ENCODE data around the gene RTN4. TPM values are rescaled to one million over a fixed set of nuclear protein-coding genes. Genes with fewer than 3 reads are reported as not detected.

RTN4 gene
- total RNA-seq, 1 experiment from 2014 or later: 200 TPM

DNA sequence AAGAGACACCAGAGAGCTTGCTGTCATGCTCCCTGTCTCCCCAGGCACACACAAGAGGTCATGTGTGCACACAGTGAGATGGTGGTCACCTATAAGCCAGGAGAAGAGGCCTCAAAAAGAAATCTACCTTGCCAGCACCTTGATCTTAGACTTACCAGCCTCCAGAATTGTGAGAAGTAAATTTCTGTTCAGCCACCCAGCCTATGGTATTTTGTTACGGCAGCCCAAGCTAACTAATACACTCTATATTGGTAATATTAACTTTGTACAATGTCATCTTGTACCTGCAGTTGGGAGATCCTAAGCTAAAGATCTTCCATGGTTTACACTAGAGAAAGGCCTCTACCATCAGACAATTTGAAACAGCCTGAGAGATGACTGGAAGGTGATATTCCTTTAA is 21.2 kb downstream of the RTN4 start:
- Histone ChIP-seq H2BK120ac (ENCODE audit: low read depth, low read length, poor library complexity, severe bottlenecking) (no peak overlapping the region), H4K8ac (replicated peaks; ENCODE audit: insufficient read length, low read depth, low read length) (no peak overlapping the region), H2BK20ac (ENCODE audit: low read depth, low read length, poor library complexity, severe bottlenecking) (no peak overlapping the region), H2BK15ac (ENCODE audit: low read depth, low read length) (no peak overlapping the region), H3K4ac (ENCODE audit: low read depth, low read length) (no peak overlapping the region), H2BK12ac (ENCODE audit: insufficient read length, low read depth, low read length) (no peak overlapping the region), H2BK5ac (ENCODE audit: insufficient read length, low read length) (no peak overlapping the region), H2AK5ac (ENCODE audit: insufficient read length, low read length) (no peak overlapping the region), H3K27ac (ENCODE audit: insufficient read length, low read depth, low read length) (no peak overlapping the region), H3K18ac (ENCODE audit: insufficient read length, low read depth, low read length) (no peak overlapping the region), H4K91ac (ENCODE audit: insufficient read length, low read depth, low read length) (no peak overlapping the region), H3K56ac (ENCODE audit: insufficient read length, low read depth, low read length) (no peak overlapping the region), H3T11ph (ENCODE audit: low read length) (no peak overlapping the region), H3K23me2 (ENCODE audit: insufficient read length, low read depth, low read length, poor library complexity, severe bottlenecking) (no peaks in the 10 kb centered on the region), H3K9me3 (ENCODE audit: control insufficient read depth, low read depth, low read length) (no peaks in the 10 kb centered on the region), H4K20me1 (ENCODE audit: control insufficient read depth, insufficient read depth, insufficient read length) (no peaks in the 10 kb centered on the region), H2AFZ (ENCODE audit: low read length) (no peak overlapping the region), H3K9ac (ENCODE audit: extremely low read depth, insufficient read length, low read length) (no peak overlapping the region), H3K23ac (ENCODE audit: insufficient read length, low read depth, low read length) (no peak overlapping the region), H3K27me3 (ENCODE audit: insufficient read depth, low read length) (no peaks in the 10 kb centered on the region), H3K14ac (ENCODE audit: insufficient read depth, low read length) (no peak overlapping the region), H3K79me1 (ENCODE audit: insufficient read depth, low read depth, low read length, poor library complexity, severe bottlenecking) (peaks cover 7% of the 10 kb centered on the region), H3K4me2 (ENCODE audit: insufficient read depth, insufficient read length, low read length) (peak overlapping the region; percentile 11), H3K4me1 (ENCODE audit: insufficient read depth, low read length) (peaks cover 4% of the 10 kb centered on the region; the same call in 1 of the 2 replicates), H4K5ac (ENCODE audit: insufficient read length, low read depth, low read length) (no peak overlapping the region), H3K79me2 (ENCODE audit: insufficient read depth, low read length) (peaks cover 50% of the 10 kb centered on the region)
- no peak for DNase-seq
- Mint-ChIP-seq H3K9me3 (no peaks in the 10 kb centered on the region; a peak in 1 of 5 replicates), H3K4me3 (no peak overlapping the region), H3K27ac (peak overlapping the region in 2 of 3 experiments; percentile 11 to 14; a peak in 1 of 7 replicates), H3K36me3 (ENCODE audit: insufficient read depth in 1 of 3, low read depth in 3 of 3) (peaks cover 2 to 7% (median 3%) of the 10 kb centered on the region in 3 experiments; a peak in 2 of 7 replicates), H3K4me1 (peaks cover 27 to 40% of the 10 kb centered on the region in 2 experiments), H3K27me3 (ENCODE audit: low read depth) (no peaks in the 10 kb centered on the region)
- TF ChIP-seq, protein P1, sequence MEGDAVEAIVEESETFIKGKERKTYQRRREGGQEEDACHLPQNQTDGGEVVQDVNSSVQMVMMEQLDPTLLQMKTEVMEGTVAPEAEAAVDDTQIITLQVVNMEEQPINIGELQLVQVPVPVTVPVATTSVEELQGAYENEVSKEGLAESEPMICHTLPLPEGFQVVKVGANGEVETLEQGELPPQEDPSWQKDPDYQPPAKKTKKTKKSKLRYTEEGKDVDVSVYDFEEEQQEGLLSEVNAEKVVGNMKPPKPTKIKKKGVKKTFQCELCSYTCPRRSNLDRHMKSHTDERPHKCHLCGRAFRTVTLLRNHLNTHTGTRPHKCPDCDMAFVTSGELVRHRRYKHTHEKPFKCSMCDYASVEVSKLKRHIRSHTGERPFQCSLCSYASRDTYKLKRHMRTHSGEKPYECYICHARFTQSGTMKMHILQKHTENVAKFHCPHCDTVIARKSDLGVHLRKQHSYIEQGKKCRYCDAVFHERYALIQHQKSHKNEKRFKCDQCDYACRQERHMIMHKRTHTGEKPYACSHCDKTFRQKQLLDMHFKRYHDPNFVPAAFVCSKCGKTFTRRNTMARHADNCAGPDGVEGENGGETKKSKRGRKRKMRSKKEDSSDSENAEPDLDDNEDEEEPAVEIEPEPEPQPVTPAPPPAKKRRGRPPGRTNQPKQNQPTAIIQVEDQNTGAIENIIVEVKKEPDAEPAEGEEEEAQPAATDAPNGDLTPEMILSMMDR (conservative IDR thresholded peaks at IDR 0.05): no peak
- no CpG with 5 or more reads among the region's 1 CpG for WGBS (ENCODE audit: extremely low coverage, insufficient read length, low lambda C conversion rate)

Data from H9 (cell line).